ENCODE data around the gene TRIP4. TPM values are rescaled to one million over a fixed set of nuclear protein-coding genes. Genes with fewer than 3 reads are reported as not detected.
"Not testable (repeated sequence)": the region's sequence is repeated elsewhere in the genome, so short reads cannot be mapped to it uniquely, and the experiment has no call there.

Gene TRIP4
- total RNA-seq, 1 donor from 2014 or later, result 25.4 TPM

GRCh38 chr15:64485796-64486195 lies 98.2 kb downstream of the TRIP4 start:
- no peak for DNase-seq (ENCODE audit: low spot score)

- no peak for DNase-seq (ENCODE audit: low spot score)
These were observed 103.1 kb downstream of the TRIP4 start for GRCh38 chr15:64490598-64491259.

GRCh38 chr15:64493641-64494040 lies 106.0 kb downstream of the TRIP4 start:
- DNase-seq (ENCODE audit: low spot score), result no peak

GRCh38 chr15:64495968-64496367 lies 108.3 kb downstream of the TRIP4 start:
- not testable (repeated sequence) for DNase-seq (ENCODE audit: low spot score)

GRCh38 chr15:64500695-64501395 lies 113.2 kb downstream of the TRIP4 start:
- no peak for DNase-seq (ENCODE audit: low spot score)

GRCh38 chr15:64501396-64501715 lies 113.7 kb downstream of the TRIP4 start:
- DNase-seq (ENCODE audit: low spot score), result no peak

- no peak for DNase-seq (ENCODE audit: low spot score)
These were observed 114.5 kb downstream of the TRIP4 start for GRCh38 chr15:64502151-64502550.

GRCh38 chr15:64502551-64502950 lies 114.9 kb downstream of the TRIP4 start:
- DNase-seq (ENCODE audit: low spot score), result no peak

- DNase-seq (ENCODE audit: low spot score), result no peak
These were observed 115.6 kb downstream of the TRIP4 start for GRCh38 chr15:64503197-64503596.

GRCh38 chr15:64503640-64504039 lies 116.0 kb downstream of the TRIP4 start:
- DNase-seq (ENCODE audit: low spot score), result no peak

Other genes with a start within 250 kb of the TRIP4 start
- gene SNX22, start 236.1 kb upstream of the TRIP4 start, total RNA-seq, result 0.71 TPM
- 470 TPM for gene PPIB, start 224.8 kb upstream of the TRIP4 start, total RNA-seq
- 19.8 TPM for gene CSNK1G1, start 31.7 kb upstream of the TRIP4 start, total RNA-seq
- gene PCLAF, start 6.4 kb upstream of the TRIP4 start, total RNA-seq, result 0.35 TPM
- gene ZNF609, start 72.7 kb downstream of the TRIP4 start, total RNA-seq, result 37.9 TPM